OCI-LY3 (cell line): ENCODE results near the gene HSPA12A.

ENCODE experiments used
- H2AFZ ChIP-seq: fragments of 200-600, 300-600 bp; shearing (Covaris generic); 2 replicates; pipeline ENCODE4 v1.6.0; 2014; ENCODE audit warnings: antibody characterized with exemption, low read depth, low read length
- H3K27ac ChIP-seq: fragments of 200-600, 300-600 bp; sonication (generic); 2 replicates; pipeline ENCODE4 v1.5.1; 2014; ENCODE audit warnings: mild to moderate bottlenecking, low read length, moderate library complexity, mixed read lengths
- H3K27me3 ChIP-seq: fragments of 200-600, 300-600 bp; sonication (generic); 2 replicates; pipeline ENCODE4 v1.6.1; 2014; ENCODE audit warnings: low read depth, low read length, mixed read lengths
- H3K36me3 ChIP-seq: fragments of 200-600, 300-600 bp; sonication (generic); replicated peaks from 2 replicates; pipeline ENCODE3; 2014; ENCODE audit warnings: low read depth, low read length, mixed read lengths
- H3K4me1 ChIP-seq: fragments of 300-600, 200-600 bp; sonication (generic); 2 replicates; pipeline ENCODE4 v1.6.1; 2014; ENCODE audit warnings: low read length, mixed read lengths
- H3K4me2 ChIP-seq: fragments of 200-600, 300-600 bp; sonication (generic); 2 replicates; pipeline ENCODE4 v1.6.1; 2014; ENCODE audit warnings: low read length, mixed read lengths
- H3K4me3 ChIP-seq: fragments of 300-600, 200-600 bp; sonication (generic); 2 replicates; pipeline ENCODE4 v1.5.1; 2014; ENCODE audit warnings: antibody characterized with exemption, mild to moderate bottlenecking, low read length, moderate library complexity
- H3K79me2 ChIP-seq: fragments of 300-600, 200-600 bp; shearing (Covaris generic); 2 replicates; pipeline ENCODE4 v1.6.1; 2014; ENCODE audit warnings: mild to moderate bottlenecking, low read length, mixed read lengths
- H3K9ac ChIP-seq: fragments of 300-600, 200-600 bp; shearing (Covaris generic); 2 replicates; pipeline ENCODE4 v1.6.0; 2014; ENCODE audit warnings: mild to moderate bottlenecking, low read length, moderate library complexity
- H3K9me3 ChIP-seq: fragments of 200-600, 300-600 bp; shearing (Covaris generic); 2 replicates; pipeline ENCODE4 v1.6.1; 2014; ENCODE audit warnings: low read length, mixed read lengths; ENCODE audit not compliant: insufficient read depth
- H4K20me1 ChIP-seq: fragments of 200-600, 300-600 bp; sonication (generic); 2 replicates; pipeline ENCODE4 v1.6.1; 2016; ENCODE audit warnings: low read length, mixed read lengths; ENCODE audit not compliant: insufficient read depth
- EZH2phosphoT487 ChIP-seq: fragments of 200-600 bp; shearing (Covaris generic); IDR thresholded peaks from 2 replicates; pipeline ENCODE4 v1.6.1; 2018; ENCODE audit warnings: antibody characterized with exemption, mixed run types, low read depth
- TF ChIP-seq, protein P1 (sequence below): fragments of 200-600, 300-600 bp; sonication (generic); IDR thresholded peaks from 2 replicates; pipeline ENCODE4 v1.5.1; 2014; ENCODE audit warnings: antibody characterized with exemption, low read length, low read depth

The HSPA12A gene

DNA sequence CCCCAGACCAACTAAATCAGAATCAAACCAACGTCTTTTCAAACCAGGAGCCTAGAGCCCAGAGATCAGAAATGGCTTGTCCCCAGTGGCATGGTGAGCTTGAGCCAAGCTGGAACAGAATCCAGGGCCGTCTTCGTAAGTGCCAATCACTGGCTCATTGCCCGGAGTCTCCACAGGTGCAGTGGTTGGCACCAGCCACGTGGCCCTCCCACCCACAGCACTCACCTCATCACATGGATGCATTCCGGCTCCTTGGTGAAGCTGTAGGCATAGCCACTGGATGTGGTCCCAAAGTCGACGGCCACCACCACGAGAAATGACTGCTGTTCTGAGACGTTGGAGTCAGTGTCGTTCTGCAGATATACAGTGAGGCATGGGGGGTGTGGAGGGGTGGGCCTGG is 37.4 kb downstream of the HSPA12A start:
- no peaks in the 10 kb centered on the region for H3K27me3 ChIP-seq
- H3K9me3 ChIP-seq: no peaks in the 10 kb centered on the region
- no peak for TF ChIP-seq EZH2phosphoT487
- no peak overlapping the region for H3K9ac ChIP-seq
- no peak overlapping the region for H3K4me3 ChIP-seq
- no peaks in the 10 kb centered on the region for H3K79me2 ChIP-seq
- no peak overlapping the region for H3K27ac ChIP-seq
- no peak overlapping the region for H2AFZ ChIP-seq
- no peaks in the 10 kb centered on the region for H3K4me1 ChIP-seq
- no peak overlapping the region for H3K4me2 ChIP-seq
- no peaks in the 10 kb centered on the region for H4K20me1 ChIP-seq
- H3K36me3 ChIP-seq: no peaks in the 10 kb centered on the region

DNA sequence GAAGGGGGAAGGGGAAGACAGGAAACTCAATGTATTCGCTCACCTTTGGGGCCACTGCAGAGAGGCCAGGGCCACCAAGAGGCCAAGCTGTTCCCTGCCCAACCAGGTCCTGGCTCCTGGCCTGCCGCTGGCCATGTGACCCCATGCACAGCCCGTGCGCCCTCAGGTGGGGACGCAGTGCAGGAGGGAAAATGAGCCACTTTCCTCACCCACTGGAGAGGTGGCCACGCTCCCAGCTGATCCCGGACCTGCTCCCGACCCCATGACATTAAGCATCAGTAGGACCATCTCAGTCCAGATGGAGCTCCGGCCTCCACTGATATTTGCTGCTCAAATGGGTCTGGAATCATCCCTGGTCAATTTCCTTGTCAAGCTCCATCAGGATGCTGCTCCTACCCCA is 40.2 kb downstream of the HSPA12A start:
- no peak overlapping the region for H3K27ac ChIP-seq
- no peaks in the 10 kb centered on the region for H3K9me3 ChIP-seq
- H3K27me3 ChIP-seq: no peaks in the 10 kb centered on the region

DNA sequence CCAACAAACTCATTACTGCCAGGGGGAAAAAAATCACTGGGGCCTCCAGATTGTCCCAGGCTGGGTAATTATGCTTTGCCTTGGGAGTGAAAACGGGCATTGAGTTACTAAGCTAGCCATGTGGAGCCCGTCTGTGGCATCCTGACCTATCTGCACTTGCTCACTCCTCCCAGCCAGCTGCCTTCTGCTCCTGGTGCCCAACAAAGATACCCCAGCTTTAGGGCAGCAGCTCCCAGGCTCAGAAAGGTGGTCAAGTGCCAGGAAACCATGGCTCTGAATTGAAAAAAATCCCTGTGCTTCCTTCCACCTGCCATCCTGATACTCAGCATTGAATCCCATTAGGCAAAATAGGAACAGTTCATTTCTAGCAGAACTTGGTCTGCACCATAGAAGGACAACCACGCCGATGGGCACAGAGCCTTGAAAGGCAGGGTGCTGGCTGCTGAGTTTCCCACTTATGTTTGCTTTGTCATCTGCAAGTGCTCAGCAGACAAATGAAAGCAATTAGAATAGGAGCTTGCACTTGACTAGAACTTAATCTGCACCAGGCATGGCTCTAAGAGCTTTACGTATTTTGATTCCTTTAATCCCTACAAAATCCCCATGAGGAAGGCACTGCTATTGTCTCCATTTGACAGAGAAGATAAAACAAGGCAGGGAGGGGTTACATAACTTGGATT is 42.8 kb downstream of the HSPA12A start:
- H3K4me2 ChIP-seq: no peak overlapping the region
- no peaks in the 10 kb centered on the region for H3K79me2 ChIP-seq
- no peak overlapping the region for H3K4me3 ChIP-seq
- H3K9me3 ChIP-seq: no peaks in the 10 kb centered on the region
- no peaks in the 10 kb centered on the region for H4K20me1 ChIP-seq
- TF ChIP-seq EZH2phosphoT487: no peak
- TF ChIP-seq, protein P1, sequence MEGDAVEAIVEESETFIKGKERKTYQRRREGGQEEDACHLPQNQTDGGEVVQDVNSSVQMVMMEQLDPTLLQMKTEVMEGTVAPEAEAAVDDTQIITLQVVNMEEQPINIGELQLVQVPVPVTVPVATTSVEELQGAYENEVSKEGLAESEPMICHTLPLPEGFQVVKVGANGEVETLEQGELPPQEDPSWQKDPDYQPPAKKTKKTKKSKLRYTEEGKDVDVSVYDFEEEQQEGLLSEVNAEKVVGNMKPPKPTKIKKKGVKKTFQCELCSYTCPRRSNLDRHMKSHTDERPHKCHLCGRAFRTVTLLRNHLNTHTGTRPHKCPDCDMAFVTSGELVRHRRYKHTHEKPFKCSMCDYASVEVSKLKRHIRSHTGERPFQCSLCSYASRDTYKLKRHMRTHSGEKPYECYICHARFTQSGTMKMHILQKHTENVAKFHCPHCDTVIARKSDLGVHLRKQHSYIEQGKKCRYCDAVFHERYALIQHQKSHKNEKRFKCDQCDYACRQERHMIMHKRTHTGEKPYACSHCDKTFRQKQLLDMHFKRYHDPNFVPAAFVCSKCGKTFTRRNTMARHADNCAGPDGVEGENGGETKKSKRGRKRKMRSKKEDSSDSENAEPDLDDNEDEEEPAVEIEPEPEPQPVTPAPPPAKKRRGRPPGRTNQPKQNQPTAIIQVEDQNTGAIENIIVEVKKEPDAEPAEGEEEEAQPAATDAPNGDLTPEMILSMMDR: no peak
- H3K4me1 ChIP-seq: peaks cover 5% of the 10 kb centered on the region; the same call in 1 of the 2 replicates
- H3K36me3 ChIP-seq: no peaks in the 10 kb centered on the region
- no peak overlapping the region for H3K9ac ChIP-seq
- H2AFZ ChIP-seq: no peak overlapping the region
- H3K27ac ChIP-seq: no peak overlapping the region
- no peaks in the 10 kb centered on the region for H3K27me3 ChIP-seq

More for the DNA sequence above, 40.2 kb downstream of the HSPA12A start:
- no peaks in the 10 kb centered on the region for H3K79me2 ChIP-seq
- no peaks in the 10 kb centered on the region for H3K36me3 ChIP-seq
- H2AFZ ChIP-seq: no peak overlapping the region
- no peak overlapping the region for H3K9ac ChIP-seq
- no peak overlapping the region for H3K4me3 ChIP-seq
- peaks cover under 1% of the 10 kb centered on the region; the same call in 1 of the 2 replicates for H3K4me1 ChIP-seq
- no peak overlapping the region for H3K4me2 ChIP-seq
- H4K20me1 ChIP-seq: no peaks in the 10 kb centered on the region
- no peak for TF ChIP-seq EZH2phosphoT487
- TF ChIP-seq, protein P1: no peak

DNA sequence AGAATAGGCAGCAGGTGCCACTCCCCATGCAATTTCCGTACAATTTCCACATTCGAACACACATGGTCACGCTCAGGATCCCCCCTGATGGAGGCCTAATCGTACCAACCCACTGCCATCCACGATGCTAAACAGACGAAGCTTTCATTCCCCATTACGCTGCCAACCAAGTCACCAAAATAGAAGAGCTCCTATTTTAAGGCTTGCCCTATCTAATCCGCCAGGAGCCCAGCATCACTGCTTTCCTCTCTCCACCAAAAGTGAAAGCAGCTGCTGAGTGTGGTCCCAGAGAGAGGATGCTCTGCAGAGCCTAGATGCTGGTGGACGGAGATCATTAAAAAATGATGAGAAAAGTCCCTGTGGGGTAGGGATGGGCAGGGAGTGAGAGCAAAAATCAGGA is 43.3 kb downstream of the HSPA12A start:
- TF ChIP-seq, protein P1: no peak
- no peak for TF ChIP-seq EZH2phosphoT487
- H3K9ac ChIP-seq: no peak overlapping the region
- H2AFZ ChIP-seq: no peak overlapping the region
- H3K36me3 ChIP-seq: no peaks in the 10 kb centered on the region
- H3K4me3 ChIP-seq: no peak overlapping the region
- no peaks in the 10 kb centered on the region for H3K9me3 ChIP-seq
- peaks cover 5% of the 10 kb centered on the region; the same call in 1 of the 2 replicates for H3K4me1 ChIP-seq
- no peaks in the 10 kb centered on the region for H3K79me2 ChIP-seq
- H3K27me3 ChIP-seq: no peaks in the 10 kb centered on the region
- H4K20me1 ChIP-seq: no peaks in the 10 kb centered on the region
- H3K27ac ChIP-seq: no peak overlapping the region
- H3K4me2 ChIP-seq: no peak overlapping the region
